LHCN-M2 (cell line): Measurements from ENCODE around the gene TMEM150A. TPM values are rescaled to one million over a fixed set of nuclear protein-coding genes. Genes with fewer than 3 reads are reported as not detected.
"Not testable (repeated sequence)": the region's sequence is repeated elsewhere in the genome, so short reads cannot be mapped to it uniquely, and the experiment has no call there.

Source experiments
- DNase-seq: peaks from one replicate; pipeline ENCODE4 v3.0.0-alpha.2; 2012; ENCODE audit warnings: low read depth
- total RNA-seq: library from RNA; depleted of rRNA; stranded (reverse); fragments of >200 nt; gene quantifications from 2 replicates; pipeline ENCODE4 v1.2.3, GENCODE V29; 2014

TMEM150A gene
- total RNA-seq, 1 experiment from 2014 or later = 24.4 TPM

DNA sequence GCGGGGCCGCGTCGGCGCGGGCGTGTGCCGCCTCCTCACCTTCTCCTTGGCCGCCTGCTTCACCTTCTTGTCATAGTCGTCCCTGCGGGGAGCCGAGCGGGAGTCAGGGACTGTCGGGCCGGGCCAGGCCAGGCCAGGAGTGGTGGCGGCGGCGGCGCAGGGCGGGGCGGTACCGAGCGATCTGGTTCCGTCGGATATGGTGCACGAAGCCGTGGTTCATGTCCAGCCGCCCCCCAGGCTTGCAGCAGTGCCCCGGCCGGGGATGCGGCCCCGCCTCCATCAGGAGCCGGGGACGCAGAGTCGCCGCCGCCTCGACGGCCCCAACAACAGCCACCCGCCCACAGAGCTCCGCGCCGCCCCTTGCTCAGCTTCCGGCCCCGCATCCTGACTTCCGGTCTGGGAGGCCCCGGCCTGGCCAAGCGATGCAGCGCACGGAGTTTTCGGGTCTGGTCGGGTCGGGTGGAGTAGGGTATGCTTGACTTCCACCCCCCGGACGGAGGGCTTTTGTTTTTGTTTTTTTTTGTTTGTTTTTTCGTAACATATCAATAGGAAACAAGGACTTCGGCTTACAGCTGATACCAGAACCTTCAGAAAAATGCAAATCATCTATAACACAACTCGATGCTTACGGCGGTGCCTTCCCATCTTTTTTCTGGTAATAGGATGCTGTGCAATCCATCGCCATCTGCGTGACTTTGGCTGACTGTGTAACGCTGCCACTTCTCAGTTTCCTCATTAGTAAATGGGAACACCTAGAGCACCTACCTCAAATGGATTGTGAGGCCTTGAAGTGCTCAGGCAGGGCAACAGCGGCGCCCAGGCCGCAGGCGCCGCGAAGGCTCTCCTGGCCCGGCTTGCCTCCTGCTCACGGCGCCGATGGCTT lies 9.4 kb upstream of the TMEM150A start, which contains the start of gene C2orf68:
Gene C2orf68, minus strand, starts transcription at position 362 of the 883 bp plus-strand sequence. Its CDS starts 82 bp downstream, at position 280.
- DNase-seq = peak; percentile 80

- DNase-seq = no peak
These were observed 8.8 kb upstream of the TMEM150A start for GRCh38 chr2:85611217-85611704.

DNA sequence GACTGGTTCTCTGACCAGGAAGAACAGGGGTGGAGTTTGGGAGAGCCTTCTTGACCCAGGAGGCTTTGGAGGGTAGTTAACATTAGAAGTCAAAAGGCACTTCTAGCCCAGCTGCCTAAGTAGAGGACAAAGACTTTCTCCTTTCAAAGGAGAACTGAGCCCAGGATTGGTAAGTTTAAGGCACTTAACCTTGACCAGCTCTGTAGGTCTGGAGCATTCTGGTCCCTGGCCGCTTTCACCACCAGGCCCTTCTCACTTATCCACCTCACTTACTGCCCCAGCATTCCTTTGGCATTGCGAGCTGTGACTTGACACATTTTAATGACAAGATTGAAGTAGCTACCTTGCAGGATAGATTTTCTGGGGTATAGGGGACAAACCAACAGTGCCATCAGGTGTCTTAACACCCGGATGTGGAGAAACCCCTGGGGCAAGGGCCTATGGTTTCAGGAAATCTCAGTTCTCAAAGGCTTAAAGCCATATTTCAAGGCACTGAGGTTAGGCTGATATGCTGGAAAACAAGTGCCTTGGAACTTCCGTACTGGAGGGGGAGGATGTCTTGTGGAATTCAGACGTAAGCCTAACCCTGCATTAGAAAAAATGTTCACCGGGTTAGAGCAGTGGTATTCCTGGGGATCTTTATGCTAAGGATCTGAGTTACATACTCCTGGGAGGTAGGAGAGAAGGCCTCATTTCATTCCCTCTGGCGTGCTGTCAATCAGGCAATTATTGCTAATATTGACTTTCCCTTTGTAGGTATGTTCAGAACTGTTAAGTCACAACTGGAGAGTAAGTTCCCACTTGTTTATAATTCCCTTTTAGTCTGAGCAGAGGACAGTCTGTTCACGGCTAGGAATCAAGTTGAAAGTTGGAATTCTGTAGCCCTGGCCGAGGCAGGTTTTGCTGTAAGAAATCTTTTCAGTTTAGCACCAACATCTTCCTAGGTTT lies 5.0 kb upstream of the TMEM150A start:
- DNase-seq = no peak

- DNase-seq = no peak
These were observed 3.6 kb upstream of the TMEM150A start for GRCh38 chr2:85606116-85606455.

DNA sequence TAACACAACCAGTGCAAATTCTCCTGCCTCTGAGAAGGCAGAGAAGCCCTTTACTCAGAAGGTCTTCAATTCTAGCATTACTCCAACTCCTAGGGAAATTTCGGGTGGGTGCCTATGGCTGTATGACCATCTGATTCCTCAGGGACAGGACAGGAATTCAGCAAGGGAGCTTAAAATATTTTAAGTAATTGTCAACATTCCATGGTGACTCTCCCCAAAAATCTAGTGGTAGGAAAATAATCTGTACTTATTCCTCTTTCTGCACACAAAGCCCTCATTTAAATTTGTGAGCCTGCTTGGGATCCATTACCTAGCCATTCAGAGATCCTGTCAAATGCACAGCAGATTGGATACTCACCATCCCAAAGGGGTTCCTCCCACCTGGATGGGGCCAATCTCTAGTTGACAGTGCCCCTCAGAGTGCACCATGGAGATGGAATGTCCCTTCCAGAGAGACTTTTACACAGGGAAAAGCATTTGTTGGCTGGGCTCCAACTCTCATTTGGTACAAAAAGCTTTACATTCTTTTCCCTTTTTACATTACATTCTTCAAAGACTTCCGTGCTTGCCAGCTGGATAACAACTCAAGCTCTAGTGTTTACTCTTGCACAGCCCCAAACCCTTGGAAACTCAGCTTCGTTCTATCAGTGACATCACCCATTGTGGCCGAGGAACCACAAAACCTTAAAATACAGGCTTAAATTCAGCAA lies 3.1 kb upstream of the TMEM150A start:
- DNase-seq = peak; percentile 82

- DNase-seq = no peak
These were observed 2.3 kb upstream of the TMEM150A start for GRCh38 chr2:85604568-85605339.

- not testable (repeated sequence) for DNase-seq
These were observed 1.6 kb upstream of the TMEM150A start for GRCh38 chr2:85604133-85604444.

- peak; percentile 41 for DNase-seq
These were observed 575 bp downstream of the TMEM150A start for GRCh38 chr2:85601771-85602475.

DNA sequence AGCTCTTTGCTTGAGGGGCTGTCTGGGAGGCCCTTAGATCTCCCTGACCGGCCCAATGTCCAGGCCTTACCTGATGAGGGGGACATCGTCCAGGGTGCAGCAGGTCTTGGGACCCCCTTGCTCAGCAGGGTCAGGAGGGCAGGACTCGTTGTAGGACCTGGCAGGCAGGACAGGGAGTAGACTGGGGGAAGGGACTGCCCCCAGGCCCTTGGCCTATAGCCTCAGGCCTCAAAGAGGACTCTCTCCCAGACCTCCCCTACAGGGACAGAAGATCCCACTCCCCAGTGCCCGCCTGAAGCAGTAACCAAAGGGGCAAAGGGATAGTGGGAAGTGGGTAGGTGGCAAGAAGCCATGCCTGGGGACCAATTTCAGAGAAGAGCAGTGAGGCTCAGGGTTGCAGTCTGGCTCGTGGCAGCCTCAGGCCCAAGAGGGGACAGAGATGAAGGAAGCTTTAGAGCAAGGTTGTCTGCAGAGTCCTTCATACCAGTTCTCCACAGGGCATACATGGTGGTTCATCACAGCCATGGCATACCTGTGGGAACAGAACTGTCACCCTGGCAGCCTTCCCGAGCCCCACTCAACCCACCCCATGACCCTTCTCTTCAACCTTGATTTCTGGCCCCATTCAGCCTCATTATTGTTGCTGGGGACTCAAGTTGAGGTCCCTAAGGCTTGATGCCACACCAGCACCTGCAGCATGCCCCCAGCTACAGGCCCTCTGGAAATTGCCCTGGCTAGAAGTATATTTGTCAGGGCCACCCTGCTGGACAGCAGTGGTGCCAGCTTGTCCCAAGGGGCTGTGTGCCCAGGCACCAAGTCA lies 1.3 kb downstream of the TMEM150A start:
- no peak for DNase-seq

DNA sequence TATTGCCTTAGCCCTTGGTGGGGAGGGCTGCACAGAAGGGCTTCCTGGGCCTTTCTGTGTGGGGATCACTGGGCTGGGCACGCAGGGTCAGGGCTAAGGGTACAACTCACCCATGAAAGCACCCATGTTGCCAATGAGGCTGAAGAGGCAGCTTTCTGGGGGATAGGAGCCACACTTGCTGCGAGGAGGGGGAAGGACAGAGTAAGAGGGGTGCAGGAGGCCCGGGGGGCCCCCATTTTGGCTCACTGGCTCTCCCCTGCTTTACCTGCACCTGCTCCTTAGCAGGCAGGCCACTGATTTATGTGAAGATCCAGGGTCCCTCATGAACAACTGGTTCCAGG lies 2.3 kb downstream of the TMEM150A start:
- no peak for DNase-seq

GRCh38 chr2:85599468-85600234 lies 2.8 kb downstream of the TMEM150A start:
- DNase-seq = no peak

GRCh38 chr2:85598594-85599340 lies 3.7 kb downstream of the TMEM150A start:
- DNase-seq = no peak

- no peak for DNase-seq
These were observed 5.3 kb downstream of the TMEM150A start for GRCh38 chr2:85597241-85597640.

DNA sequence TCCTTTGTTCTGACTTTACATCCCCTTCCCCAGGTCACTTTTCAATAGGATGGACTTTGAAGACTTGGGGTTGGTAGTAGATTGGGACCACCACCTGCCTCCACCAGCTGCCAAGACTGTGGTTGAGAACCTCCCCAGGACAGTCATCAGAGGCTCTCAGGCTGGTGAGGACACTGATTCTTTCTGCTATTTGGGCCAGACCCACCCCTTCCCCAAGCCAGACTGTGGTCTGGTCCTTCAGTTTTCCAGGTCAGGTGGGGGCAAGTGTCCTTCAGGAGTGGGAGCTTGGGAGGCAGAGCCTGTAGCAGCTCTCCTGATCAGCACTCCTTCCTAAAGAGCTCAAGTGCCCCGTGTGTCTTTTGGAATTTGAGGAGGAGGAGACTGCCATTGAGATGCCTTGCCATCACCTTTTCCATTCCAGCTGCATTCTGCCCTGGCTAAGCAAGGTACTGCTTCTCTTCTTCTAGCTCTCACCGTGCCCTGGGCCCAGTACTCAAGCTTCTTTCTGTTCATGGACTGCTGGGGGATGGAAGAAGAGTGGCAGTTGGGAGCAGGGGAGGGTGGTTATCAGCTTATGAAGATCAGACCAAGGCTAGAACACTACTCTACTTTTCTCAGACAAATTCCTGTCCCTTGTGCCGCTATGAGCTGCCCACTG lies 5.9 kb downstream of the TMEM150A start:
- DNase-seq = no peak

DNA sequence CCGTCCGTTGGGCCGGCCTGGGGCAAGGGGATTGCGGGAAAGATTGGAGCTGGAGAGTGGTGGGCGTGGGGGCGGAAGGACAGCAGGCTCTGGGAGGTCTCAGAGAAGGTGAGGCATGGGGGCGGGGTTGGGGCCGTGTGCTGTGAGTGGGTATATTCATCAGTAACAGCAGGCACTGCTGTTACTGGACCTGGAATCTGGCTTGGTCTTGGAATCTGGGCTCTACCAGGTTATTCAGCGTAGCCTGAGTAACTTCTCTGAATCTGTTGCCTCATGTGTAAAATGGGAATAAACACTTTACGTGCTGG lies 6.5 kb downstream of the TMEM150A start:
- no peak for DNase-seq

DNA sequence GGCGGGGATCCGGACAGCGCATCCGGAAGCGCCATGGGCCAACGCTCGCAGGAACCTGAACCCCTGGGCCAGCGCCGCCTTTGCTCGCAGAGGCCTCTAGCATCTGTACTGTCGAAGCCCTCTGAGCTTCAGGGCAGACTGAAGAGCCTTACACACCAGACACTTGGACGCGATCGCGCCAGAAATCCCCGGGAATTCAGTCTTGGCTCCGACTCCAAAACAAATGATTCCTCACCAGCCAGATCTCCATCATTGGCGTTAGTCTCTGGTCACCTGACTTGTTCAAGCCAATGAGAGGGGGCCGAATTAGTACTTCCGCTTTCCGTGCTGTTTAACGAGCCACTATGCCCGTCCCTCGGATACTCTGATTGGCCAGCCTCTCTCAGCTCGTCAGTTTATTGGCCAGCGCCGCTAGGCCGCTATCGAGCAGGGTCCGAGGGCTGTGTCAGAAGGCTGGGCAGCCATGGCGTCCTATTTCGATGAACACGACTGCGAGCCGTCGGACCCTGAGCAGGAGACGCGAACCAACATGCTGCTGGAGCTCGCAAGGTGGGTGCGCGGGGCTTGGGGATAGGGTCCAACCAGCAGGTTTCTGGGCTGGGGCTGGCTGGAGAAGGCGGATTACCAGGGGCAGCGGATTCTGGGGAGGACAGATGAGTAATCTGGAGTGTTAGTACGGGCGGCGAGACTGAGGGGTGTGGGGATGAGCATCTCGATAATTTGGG lies 7.0 kb downstream of the TMEM150A start, which contains the start of gene RNF181:
Gene RNF181, plus strand, starts transcription at position 445 of the 725 bp plus-strand sequence. Its CDS starts 19 bp downstream, at position 464.
- peak; percentile 98 for DNase-seq
